Muscle of leg (tissue), 11 donors: ENCODE measurements around the gene ACSL6. TPM values are rescaled to one million over a fixed set of nuclear protein-coding genes. Genes with fewer than 3 reads are reported as not detected.

Experiments used
- DNase-seq: peaks from one replicate; pipeline ENCODE4 v3.0.0; 2013
- H3K27ac ChIP-seq: one replicate; pipeline ENCODE4 v1.5.1; 2013; ENCODE audit warnings: mild to moderate bottlenecking, low read length, control low read depth
- H3K27me3 ChIP-seq: one replicate; pipeline ENCODE4 v1.6.1; 2013; ENCODE audit warnings: low read length; ENCODE audit not compliant: control insufficient read depth, insufficient read depth
- H3K36me3 ChIP-seq: one replicate; pipeline ENCODE4 v1.6.1; 2013; ENCODE audit warnings: low read length; ENCODE audit not compliant: control insufficient read depth, insufficient read depth
- H3K4me1 ChIP-seq: one replicate; pipeline ENCODE4 v1.6.1; 2013; ENCODE audit warnings: low read length; ENCODE audit not compliant: control insufficient read depth, insufficient read depth
- H3K4me3 ChIP-seq: one replicate; pipeline ENCODE4 v1.5.1; 2013; ENCODE audit warnings: low read length, control low read depth
- H3K9me3 ChIP-seq: replicated peaks from 2 replicates; pipeline ENCODE4 v1.6.1; 2013; ENCODE audit warnings: low read depth, low read length; ENCODE audit not compliant: control insufficient read depth
- WGBS: methylation state at CpG from one replicate; pipeline ENCODE4 v1.1.5; 2013; ENCODE audit warnings: missing lambda C conversion rate; ENCODE audit not compliant: insufficient coverage; 5-methylcytosine and 5-hydroxymethylcytosine counted together
- polyA plus RNA-seq, 8 donors: library from polyadenylated mRNA; unstranded; fragments of 120-200 nt; gene quantifications; one replicate each; pipeline versions ENCODE4 v1.2.1 to v1.2.3, GENCODE V29; 2013; ENCODE audit warnings: inconsistent platforms in 1 of 8, low replicate concordance in 1 of 8; ENCODE audit not compliant: insufficient read length in 8 of 8, insufficient read depth in 1 of 8
- total RNA-seq: library from RNA; stranded (reverse); fragments of 120-200 nt; gene quantifications from one replicate; pipeline ENCODE4 v1.2.4, GENCODE V29; 2013

Gene ACSL6
- total and polyA plus RNA-seq, 9 donors, result 0.25 to 1.1 (median 0.62) TPM

- H3K36me3 ChIP-seq, result no peaks in the 10 kb centered on the region
- no peak overlapping the region for H3K27ac ChIP-seq
- no peaks in the 10 kb centered on the region for H3K9me3 ChIP-seq
- 36% methylated on average over 3 of the region's 5 CpGs for WGBS
- peaks cover 47% of the 10 kb centered on the region for H3K27me3 ChIP-seq
- peaks cover 9% of the 10 kb centered on the region for H3K4me1 ChIP-seq
- H3K4me3 ChIP-seq, result no peak overlapping the region
- no peak for DNase-seq
Measured at GRCh38 chr5:132008961-132009680, 2.3 kb downstream of the ACSL6 start.

DNA sequence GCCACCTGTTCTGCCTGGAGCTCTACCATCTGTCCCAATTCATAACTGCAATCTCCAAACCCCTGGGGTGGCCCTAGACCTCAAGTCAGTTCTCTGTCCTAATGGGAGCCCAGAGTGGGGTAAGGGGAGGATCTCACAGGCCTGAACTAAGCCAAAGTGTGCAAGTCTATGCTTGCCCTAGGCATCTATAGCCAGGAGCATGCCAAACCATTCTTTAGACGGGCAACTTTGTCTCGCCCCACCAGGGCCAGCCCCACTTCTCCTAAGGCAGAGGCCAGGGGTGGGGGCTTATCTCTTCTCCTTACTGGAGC is 3.3 kb downstream of the ACSL6 start:
- H3K9me3 ChIP-seq, result no peaks in the 10 kb centered on the region
- DNase-seq, result no peak
- H3K4me3 ChIP-seq, result no peak overlapping the region
- H3K27ac ChIP-seq, result no peak overlapping the region
- 81% methylated on average over 2 of the region's 2 CpGs for WGBS
- H3K27me3 ChIP-seq, result peaks cover 47% of the 10 kb centered on the region
- H3K36me3 ChIP-seq, result no peaks in the 10 kb centered on the region
- peaks cover 9% of the 10 kb centered on the region for H3K4me1 ChIP-seq

- no CpG with 5 or more reads among the region's 2 CpGs for WGBS
- no peaks in the 10 kb centered on the region for H3K36me3 ChIP-seq
- peaks cover 9% of the 10 kb centered on the region for H3K4me1 ChIP-seq
- H3K4me3 ChIP-seq, result no peak overlapping the region
- peaks cover 44% of the 10 kb centered on the region for H3K27me3 ChIP-seq
- no peaks in the 10 kb centered on the region for H3K9me3 ChIP-seq
- no peak overlapping the region for H3K27ac ChIP-seq
- DNase-seq, result peak; percentile 58
Measured at GRCh38 chr5:132007399-132008162, 3.9 kb downstream of the ACSL6 start.

- Histone ChIP-seq H3K9me3 (no peaks in the 10 kb centered on the region), H3K4me3 (no peak overlapping the region), H3K27me3 (peaks cover 35% of the 10 kb centered on the region), H3K4me1 (peaks cover 7% of the 10 kb centered on the region), H3K27ac (no peak overlapping the region), H3K36me3 (no peaks in the 10 kb centered on the region)
- WGBS, result 100% methylated on average over 3 of the region's 6 CpGs
- DNase-seq, result no peak
Measured at GRCh38 chr5:132006331-132007120, 4.9 kb downstream of the ACSL6 start.

DNA sequence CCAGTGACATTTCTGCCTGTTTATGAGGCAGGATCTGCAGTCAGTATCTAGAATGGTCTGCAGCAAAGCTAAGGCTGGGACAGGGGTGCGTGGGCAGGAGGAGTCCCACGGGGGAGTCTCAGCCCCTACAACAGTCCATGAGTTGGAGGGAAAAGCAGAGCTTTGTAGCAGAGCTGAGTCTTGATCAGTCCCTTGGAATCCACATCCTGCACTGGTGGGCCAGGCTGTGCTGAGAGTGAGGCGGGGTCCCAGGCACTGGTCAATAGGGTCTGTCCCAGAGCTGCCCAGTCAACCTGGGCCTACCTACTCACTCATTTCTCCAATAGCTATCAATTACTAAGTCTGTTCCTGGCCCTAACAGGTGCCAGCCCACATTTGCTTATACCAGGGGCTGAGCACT is 5.9 kb downstream of the ACSL6 start:
- Histone ChIP-seq H3K4me1 (no peaks in the 10 kb centered on the region), H3K27ac (no peak overlapping the region), H3K9me3 (no peaks in the 10 kb centered on the region), H3K4me3 (no peak overlapping the region), H3K27me3 (peaks cover 27% of the 10 kb centered on the region), H3K36me3 (no peaks in the 10 kb centered on the region)
- 70% methylated on average over 3 of the region's 3 CpGs for WGBS
- no peak for DNase-seq

DNA sequence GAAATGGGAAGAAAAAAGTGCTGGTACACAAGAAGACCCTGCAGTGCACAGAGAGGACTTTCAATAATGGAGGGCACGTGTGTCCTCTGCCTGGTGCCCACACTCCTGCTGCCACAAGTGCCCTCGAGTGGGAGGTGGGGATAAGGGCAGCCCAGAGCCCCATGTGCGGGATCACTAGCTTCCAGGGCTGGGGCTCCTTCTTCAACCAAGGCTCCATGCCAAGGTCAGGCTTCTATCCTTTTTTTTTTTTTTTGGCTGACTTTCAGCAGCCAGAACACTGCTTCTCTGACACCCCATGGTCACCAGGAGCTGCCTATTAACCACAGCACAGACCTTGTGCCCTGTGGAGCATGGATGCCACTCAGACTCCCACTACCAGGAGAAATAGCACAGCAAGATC is 7.5 kb downstream of the ACSL6 start:
- Histone ChIP-seq H3K27ac (no peak overlapping the region), H3K27me3 (peaks cover 11% of the 10 kb centered on the region), H3K4me3 (no peak overlapping the region), H3K4me1 (peaks cover 6% of the 10 kb centered on the region), H3K36me3 (no peaks in the 10 kb centered on the region), H3K9me3 (no peaks in the 10 kb centered on the region)
- WGBS, result 57% methylated on average over 2 of the region's 3 CpGs
- no peak for DNase-seq

DNA sequence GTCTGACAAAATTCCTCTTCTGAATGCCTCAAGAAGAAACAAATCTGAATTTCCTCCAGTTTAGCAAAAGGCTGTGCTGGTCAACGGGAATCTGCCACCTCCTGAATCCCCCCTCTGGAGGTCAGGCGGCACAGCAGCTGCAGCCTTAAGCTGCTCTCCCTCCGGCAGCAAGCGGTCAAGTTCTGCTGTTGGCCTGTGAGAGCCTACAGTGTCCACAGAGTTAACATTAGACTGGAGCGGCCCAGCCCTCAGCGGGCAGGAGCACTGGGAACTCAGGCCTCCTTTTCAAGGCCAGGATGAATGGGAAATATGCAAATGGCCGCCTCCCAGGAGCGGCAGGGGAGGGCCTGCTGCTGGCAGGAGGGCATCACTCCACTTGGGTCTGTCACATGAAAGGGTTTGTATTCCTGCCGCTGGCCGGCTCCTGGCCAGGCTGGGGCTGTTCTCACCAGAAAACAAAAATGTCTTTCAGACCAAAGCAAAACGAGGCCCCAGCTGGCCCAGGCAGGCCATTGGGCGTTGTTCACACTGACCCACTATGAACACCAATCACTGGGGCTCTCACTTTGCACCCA is 8.2 kb downstream of the ACSL6 start:
- 23% methylated on average over 11 of the region's 12 CpGs for WGBS
- DNase-seq, result no peak
- no peak overlapping the region for H3K27ac ChIP-seq

GRCh38 chr5:132002757-132003156 is 8.7 kb downstream of the ACSL6 start:
- WGBS, result 67% methylated on average over 1 of the region's 2 CpGs
- Histone ChIP-seq H3K4me1 (peaks cover 6% of the 10 kb centered on the region), H3K27ac (no peak overlapping the region), H3K27me3 (peaks cover 4% of the 10 kb centered on the region), H3K36me3 (no peaks in the 10 kb centered on the region), H3K9me3 (no peaks in the 10 kb centered on the region), H3K4me3 (no peak overlapping the region)
- no peak for DNase-seq

More for the DNA sequence above, 8.2 kb downstream of the ACSL6 start:
- peaks cover 6% of the 10 kb centered on the region for H3K4me1 ChIP-seq
- H3K36me3 ChIP-seq, result no peaks in the 10 kb centered on the region
- H3K9me3 ChIP-seq, result no peaks in the 10 kb centered on the region
- H3K4me3 ChIP-seq, result no peak overlapping the region
- peaks cover 6% of the 10 kb centered on the region for H3K27me3 ChIP-seq

GRCh38 chr5:132001647-132002561 is 9.6 kb downstream of the ACSL6 start:
- WGBS, result 37% methylated on average over 10 of the region's 11 CpGs
- H3K36me3 ChIP-seq, result no peaks in the 10 kb centered on the region
- H3K27ac ChIP-seq, result no peak overlapping the region
- DNase-seq, result no peak
- no peaks in the 10 kb centered on the region for H3K9me3 ChIP-seq
- H3K27me3 ChIP-seq, result peaks cover 4% of the 10 kb centered on the region
- no peak overlapping the region for H3K4me3 ChIP-seq
- peaks cover 6% of the 10 kb centered on the region for H3K4me1 ChIP-seq
